KG1 (cell line): ENCODE measurements around the gene VENTX.
"Not testable (repeated sequence)": the region's sequence is repeated elsewhere in the genome, so short reads cannot be mapped to it uniquely, and the experiment has no call there.

ENCODE experiments used
- DNase-seq: peaks from one replicate; lab custom pipeline; 2025; lab: John Stamatoyannopoulos, UW

Gene VENTX

DNA sequence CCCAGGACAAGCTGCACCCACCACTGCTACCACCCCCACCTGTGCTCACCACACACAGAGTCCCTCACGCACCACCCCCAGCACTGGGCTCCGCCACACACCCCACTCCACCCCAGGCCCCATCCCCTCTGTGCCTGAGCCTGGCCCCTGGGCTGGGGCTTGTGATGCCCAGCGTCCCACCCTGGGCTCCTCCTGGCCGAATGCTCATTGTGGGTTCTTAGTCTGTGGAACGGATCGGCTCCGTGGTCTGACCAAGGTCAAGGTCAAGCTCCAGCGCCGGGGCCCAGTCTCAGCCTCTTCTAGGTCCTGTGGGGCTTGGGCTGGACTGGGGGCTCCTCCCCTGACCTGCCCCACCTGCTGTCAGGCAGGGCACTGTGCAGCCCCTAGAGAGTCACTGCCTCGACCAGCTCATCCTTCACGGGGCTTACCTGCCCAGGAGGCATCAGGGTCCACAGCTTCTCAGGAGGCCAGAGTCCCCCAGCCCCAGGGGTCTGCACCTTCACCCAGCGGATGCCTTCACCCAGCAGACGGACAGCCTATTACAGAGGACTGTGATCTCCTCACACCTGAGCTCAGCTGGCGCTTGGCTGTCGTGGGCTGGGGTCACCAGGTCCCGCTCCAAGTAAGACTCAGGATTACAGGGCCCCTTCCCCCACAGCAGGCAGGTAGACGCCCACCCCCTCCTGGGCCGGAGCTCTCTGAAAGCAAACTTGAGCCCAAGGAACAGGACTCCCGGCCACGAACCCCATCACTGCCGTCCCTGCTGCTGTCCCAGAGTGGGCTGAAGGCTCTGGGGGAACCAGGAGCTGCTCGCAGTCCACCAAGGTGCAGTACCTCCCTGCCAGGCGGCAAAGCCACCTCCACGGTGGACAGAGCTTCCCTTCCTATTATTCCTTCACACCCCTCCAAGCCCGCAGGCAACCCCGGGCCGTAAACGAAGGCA is 22.9 kb upstream of the VENTX start:
- DNase-seq, result no peak

DNA sequence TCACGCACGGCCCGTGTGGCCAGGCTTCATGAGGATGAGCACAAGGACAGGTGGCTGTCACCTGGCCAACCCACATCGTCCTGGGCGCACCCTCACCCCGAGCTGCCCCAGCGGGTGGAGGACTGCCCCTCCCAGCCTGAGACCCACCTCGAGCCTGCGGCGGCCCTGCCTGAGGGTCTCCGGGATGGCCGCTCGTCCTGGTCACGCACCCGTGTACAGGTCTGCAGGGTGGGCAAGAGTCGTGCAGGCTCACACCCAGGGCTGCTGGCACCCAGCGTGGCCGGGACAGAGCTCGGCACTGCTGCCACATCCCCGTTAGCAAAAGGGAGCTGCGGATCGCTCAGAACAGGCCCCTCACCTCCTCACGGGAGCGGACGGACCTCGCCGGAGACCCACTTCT is 22.1 kb upstream of the VENTX start:
- no peak for DNase-seq

DNA sequence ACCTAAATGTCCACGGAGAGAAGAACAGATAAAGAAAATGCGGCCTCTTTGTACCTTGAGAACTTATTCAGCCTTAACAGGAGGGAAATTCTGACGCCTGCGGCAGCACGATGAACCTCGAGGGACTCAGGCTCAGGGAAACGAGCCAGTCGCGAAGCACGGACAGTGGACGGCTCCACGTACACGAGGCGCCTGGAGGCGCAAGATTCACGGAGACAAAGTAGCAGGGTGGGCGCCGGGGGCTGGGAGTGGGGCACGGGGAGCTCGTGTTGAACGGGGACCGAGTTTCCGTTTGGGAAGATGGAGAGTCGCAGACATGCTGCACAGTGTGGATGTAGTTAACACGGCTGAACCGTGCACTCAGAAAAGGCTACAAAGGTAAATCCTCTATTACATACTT is 20.9 kb upstream of the VENTX start:
- DNase-seq, result no peak

DNA sequence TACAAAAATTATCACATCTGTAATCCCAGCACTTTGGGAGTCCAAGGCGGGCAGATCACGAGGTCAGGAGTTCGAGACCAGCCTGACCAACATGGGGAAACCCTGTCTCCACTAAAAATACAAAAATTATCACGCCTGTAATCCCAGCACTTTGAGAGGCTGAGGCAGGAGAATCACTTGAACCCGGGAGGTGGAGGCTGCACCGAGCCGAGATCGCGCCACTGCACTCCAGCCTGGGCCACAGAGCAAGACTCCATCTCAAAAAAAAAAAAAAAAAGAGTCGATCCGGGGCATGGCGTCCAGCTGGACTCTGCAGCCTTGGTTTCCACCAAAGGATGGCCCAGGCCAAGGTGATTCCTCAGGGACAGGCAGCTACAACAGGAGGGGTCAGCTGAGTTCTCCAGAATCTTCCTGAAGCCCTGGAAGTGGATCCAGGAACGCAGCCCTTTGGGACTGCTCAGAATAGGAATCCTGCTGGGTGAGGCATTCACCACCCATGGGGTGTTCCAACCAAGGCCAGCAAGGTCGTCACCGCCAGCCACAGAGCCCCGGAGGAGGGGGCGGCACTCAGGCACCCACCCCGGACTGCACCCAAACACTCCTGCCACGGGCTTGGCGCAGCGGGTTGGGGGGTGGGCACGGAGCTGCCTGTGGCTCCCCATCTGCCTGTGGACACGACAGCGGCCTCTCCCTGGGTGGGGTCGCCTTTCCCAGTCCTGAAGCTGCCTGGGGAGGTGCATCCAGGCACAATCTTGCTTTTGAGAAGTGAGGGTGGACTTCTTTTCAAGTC is 19.7 kb upstream of the VENTX start:
- DNase-seq, result no peak

DNA sequence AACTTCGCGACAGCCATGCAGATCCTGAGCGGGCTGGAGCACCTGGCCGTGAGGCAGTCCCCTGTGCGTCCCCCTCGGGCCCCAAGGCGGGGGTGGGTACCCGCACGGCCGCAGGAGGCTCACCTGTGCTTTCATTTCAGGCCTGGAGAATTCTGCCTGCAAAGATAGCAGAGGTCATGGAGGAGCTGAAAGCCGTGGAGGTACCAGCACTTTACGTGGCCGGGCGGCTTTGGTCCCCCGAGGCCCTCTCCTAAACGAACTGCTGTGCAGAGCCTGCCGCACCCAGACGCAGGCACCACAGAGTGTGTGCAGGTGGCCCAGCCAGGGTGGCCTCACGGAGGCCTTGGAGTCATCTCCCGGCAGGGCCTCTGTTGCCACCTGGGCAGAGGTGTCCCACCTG is 18.8 kb upstream of the VENTX start:
- no peak for DNase-seq

DNA sequence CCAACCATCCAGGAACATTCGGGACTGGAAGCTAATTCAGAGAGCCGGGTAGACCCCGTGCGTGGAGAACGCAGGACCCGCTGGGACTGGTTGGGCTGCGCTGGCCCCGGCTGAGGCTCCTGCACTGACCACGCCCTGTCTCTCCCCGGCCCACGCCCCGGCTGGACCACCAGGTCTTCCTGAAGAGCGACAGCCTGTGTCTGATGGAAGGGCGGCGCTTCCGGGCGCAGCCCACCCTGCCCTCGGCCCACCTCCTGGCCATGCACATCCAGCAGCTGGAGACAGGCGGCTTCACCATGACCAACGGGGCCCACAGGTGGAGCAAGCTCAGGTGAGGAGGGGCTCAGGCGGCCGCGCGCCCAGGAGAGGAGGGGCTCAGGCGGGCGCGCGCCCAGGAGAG is 17.9 kb upstream of the VENTX start:
- DNase-seq, result no peak

DNA sequence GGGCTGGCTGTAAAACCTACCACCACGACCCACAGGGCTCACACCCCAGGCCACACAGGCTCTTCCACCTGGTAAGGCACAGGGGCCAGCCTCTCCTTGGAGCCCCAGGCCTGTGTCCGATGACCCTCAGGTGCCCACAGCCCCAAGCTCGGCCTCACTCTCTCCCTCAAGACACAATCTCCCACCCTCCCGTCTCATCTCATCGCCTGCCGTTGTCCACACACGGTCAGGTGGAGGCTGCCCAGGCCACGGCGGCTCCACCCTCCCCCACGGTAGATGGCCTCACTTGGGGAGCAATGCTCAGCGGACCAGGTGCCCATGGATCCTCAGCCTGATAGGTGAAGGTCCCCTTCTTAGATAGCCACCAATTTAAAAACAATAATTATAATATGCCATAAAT is 16.3 kb upstream of the VENTX start:
- no peak for DNase-seq

DNA sequence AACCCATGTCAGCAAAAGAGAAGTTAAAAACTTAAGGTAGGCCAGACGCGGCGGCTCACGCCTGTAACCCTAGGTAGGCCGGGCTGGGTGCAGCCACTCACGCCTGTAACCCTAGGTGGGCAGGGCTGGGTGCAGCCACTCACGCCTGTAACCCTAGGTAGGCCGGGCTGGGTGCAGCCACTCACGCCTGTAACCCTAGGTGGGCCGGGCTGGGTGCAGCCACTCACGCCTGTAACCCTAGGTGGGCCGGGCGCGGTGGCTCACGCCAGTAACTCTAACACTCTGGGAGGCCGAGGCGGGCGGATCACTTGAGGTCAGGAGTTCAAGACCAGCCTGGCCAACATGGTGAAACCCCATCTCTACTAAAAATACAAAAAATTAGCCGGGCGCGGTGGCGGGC is 15.9 kb upstream of the VENTX start:
- not testable (repeated sequence) for DNase-seq

DNA sequence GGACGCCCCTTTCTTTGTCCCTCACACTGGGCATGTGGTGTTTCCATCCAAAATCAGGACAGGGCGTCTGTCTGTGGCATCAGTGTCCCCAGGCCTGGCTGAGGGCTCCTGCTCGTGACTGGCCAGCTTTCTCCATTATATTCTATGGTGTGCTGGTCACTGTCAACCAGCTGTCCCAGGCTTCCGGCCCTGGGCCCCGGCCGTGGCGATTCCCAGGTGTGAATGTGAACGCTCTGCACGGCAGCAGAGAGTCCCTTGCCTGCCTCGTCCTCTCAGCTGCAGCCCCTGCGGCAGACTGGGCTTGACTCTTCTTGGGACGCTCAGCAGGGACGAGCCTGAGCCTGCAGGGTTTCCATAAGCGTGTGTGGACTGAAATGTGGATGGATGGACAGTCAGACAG is 13.6 kb upstream of the VENTX start:
- DNase-seq, result no peak

DNA sequence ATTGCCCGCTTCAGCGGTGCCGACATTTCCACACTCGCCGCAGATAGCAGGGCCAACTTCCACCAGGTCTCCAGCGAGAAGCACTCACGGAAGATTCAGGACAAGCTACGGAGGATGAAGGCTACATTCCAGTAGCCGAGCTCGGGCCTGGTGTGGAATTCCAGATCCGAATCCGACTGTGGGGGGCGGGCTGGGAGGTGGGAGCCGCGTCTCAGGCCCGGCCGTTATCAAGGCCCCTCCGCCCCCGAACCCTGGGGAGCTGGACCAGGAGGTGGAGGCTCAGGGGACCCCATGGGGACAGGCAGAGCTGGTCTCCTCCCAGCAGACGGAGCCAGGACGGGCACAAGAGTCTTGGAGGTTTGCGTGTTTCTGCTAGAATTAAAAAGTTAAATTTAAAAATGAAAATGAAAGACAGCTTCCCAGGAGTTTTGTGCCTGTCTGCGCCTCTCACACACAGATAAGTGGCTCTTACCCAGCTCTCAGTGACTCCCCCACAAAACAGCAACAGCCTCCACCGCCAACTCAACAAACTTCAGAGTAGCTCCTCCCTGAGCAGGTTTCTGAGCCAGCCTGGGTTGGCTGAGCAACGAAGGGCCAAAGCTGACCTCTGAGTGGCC is 12.8 kb upstream of the VENTX start:
- DNase-seq, result no peak

DNA sequence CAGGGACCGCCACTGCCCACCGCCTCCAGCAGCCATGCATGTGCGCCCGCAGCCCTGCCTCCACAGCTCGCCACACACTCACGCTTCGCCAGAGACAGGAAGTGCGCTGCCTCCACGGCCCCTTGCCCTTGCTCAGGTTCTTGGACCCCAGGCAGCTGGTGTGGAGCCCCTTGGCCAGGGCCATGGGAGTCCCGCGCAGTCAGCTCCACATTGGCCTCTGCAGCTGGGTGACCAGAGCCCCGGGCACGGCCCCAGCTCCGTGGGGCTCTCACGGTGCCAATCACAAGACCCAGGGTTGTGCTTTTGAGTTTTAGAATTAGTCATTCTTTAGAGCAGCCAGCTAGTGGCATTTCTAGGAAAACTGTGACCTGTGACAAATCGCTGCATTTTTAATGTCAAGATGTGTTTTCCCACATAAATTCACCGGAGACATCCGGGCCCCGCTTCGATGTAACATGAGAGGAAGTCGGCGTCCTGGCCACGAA is 11.9 kb upstream of the VENTX start:
- no peak for DNase-seq

DNA sequence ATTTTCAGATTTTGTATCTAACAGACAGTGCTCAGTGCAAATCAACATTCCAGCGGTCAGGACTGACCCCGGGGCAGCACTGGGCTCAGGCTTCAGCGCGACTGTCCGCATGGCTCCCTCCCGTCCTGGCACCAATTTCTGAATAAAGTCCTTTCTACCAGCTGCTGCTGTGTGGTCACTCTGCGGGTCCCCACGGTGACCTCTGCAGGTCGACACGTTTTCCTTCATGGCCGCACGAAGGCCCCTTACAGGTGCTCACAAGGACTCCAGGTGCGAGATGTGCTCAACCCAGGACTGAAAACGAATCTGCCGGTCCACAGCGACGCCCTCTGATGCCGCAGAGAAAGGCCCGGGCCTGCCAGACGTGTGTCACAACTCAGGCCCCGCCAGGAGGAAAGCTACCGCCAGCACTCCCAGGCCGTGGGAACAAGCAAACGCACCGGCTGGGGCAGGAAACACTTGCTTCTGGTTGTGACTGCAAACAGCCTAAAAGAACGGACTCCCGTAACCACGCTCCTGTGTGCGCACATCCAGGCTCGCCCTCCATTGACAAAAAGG is 11.3 kb upstream of the VENTX start:
- no peak for DNase-seq

DNA sequence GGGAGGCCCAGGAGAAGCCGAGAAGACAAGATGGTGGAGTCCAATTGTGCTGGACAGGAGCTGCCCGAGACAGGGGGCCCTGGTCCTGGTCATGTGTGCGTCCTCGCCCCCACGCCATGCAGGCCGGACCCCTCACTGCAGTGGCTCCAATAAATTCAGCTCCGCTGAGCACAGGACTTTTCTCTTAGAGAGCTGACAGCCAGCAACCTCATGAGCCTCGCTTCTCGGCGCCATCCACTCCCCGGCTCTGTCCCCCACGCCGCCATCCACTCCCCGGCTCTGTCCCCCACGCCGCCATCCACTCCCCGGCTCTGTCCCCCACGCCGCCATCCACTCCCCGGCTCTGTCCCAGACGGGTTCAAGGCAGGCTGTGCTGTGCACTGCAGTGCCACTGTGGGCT is 10.4 kb upstream of the VENTX start:
- DNase-seq, result no peak

DNA sequence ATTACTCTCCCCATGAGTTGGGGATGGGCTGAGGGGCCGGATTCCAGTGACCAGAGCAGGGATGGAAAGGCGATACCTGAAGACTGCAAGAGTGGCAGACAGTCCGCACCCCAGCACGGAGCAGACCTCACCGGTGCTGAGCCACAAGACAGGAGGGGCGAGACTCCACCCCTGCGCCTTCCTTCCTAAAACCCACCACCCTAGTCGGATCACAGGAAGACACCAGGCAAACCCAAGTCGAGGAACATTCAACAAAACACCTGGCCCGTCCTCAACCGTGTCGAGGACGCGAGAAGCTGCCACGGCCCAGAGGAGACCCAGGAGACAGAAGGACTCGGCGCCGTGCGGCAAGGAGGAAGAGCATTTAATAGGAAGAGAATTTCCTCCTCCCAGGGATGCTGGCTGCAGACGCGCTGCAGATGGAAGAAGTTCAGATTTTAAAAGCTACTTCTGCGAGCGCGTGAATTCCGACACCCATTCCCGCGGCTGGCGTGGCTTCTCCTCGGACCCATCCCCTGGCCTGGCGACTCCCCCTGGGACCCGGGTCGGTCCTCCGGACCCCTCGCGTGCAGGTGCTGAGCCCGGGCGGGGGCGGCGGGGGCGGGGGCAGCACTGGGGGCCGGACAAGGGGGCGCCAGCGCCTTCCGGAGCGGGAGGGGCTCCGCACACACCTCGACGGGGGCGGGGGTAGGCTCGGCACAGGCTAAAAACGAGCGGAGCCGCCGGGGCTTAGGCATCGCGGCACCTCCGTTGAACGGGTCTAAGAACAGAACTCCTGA is 8.2 kb upstream of the VENTX start:
- DNase-seq, result no peak

DNA sequence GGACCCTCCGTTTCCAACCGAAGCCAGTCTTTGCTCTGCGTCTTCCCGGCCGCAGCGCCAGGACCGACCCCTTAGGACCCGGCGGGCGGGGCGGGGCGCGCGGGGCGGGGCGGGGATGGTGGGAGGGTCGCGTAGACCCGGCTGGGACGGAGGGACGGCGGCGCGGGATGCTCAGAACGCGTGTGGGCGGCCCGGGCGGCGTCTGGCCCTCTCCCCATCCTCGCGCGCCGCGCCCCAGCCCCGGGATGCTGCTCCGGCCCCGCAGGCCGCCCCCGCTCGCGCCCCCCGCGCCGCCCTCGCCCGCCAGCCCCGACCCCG is 7.7 kb upstream of the VENTX start, which contains the start of gene UTF1:
Gene UTF1, plus strand, starts transcription at position 174 of the 318 bp plus-strand sequence. Its CDS starts 72 bp downstream, at position 246.
- DNase-seq, result no peak

DNA sequence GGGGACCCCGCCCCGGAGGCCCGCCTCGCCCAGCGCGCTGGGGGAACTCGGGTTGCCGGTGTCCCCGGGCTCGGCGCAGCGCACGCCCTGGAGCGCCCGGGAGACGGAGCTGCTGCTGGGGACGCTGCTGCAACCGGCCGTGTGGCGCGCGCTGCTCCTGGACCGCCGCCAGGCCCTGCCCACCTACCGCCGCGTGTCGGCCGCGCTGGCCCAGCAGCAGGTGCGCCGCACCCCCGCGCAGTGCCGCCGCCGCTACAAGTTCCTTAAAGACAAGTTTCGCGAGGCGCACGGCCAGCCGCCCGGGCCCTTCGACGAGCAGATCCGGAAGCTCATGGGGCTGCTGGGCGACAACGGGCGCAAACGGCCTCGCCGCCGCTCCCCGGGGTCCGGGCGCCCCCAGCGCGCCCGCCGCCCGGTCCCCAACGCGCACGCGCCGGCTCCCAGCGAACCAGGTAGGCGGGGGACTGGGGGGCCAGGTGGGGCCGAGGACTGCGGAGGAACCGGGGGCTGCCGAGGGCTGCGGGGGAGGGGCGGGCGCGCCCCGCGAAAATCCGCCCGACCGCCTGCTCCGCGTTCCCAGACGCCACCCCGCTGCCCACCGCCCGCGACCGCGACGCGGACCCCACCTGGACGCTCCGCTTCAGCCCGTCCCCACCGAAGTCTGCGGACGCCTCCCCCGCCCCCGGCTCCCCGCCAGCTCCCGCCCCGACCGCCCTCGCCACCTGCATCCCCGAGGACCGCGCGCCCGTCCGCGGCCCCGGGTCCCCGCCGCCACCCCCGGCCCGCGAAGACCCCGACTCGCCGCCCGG is 7.1 kb upstream of the VENTX start:
- no peak for DNase-seq

DNA sequence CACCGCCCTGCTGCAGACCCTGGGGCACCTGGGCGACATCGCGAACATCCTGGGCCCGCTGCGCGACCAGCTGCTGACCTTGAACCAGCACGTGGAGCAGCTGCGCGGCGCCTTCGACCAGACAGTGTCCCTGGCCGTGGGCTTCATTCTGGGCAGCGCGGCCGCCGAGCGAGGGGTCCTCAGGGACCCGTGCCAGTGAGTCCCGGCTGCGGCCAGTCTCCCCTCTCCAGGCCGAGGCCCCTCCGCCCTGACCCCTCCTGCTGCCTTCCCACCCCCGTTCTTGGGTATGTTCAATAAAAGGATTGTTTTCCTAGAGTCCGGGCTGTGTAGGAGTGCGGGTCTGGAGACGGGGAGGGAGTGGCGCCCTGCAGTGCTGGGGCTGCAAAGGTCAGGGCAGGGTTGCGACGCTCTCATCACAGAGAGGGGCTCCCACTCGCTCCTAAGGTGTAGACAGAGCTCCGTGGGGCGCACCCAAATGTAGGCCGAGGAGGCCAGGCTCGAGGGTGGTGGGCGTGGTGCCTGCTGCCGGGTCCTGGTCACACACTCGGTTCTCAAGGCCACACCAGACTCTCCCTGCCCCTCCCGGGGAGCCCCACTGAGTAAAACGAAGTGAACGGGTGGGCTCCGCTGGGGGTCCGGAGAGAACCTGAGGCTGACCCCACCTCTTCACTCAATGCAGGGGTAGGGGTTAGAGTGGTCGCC is 6.3 kb upstream of the VENTX start:
- no peak for DNase-seq

DNA sequence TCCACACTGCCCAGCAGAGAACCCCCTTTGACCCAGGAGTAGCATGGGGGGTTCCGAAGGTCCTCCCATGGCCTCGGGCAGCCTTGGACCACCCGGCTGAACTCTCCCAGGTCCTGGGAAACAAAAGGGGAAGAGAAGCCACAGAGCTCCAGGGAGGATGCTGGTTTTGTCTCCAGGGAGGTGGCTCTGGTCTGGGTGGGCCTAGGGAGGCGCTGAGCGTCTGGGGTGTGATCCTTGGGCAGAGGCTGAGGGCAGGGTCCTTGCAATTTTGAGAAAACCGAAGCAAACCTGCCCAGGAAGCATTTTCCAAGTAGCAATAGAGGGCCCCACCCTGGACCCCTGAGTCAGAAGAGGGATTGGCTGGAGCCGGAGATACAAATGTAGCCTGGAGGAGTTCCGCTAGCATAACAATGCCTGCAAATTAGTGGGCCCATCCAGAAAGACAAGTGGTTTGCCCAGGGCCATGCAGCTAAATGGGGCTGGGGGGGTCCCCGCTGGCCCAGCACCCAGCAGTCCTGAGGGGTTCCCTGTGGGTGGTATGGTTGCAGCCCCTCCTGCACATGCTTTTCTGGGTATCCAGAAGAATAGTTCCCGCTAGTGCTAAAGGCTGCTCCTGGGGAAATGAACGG is 5.6 kb upstream of the VENTX start:
- DNase-seq, result no peak

DNA sequence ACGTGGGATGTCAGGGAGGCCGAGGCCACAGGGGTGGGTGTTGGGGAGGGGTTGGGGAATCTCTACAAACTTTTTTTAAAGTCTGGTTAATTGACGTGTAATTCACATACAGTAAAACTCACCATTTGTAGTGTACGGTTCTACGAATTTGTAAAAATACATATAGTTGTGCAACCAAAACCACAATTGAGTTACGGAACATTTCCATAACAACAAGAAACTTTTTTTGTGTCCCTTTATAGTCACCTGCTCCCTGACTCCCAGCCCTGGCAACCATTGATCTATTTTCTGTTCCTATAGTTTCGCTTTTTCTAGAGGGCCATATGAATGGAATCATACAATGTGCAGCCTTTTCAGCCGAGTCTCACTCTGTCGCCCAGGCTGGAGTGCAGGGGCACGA is 2.9 kb upstream of the VENTX start:
- not testable (repeated sequence) for DNase-seq
